ENCODE measurements around the gene S100A16.

- TF ChIP-seq POLR2A (IDR thresholded peaks at IDR 0.05), result no peak
- TF ChIP-seq CTCF (IDR thresholded peaks at IDR 0.05), result no peak
Observed at GRCh38 chr1:153597206-153597605, 15.7 kb downstream of the S100A16 start.
